PFSK-1 (cell line): ENCODE measurements around the gene ITPA.

Source experiments
- FOXP2 ChIP-seq: optimal IDR thresholded peaks from 2 replicates; pipeline ENCODE3; 2011; ENCODE audit warnings: borderline replicate concordance, control low read depth, inconsistent platforms; ENCODE audit not compliant: insufficient read depth; ENCODE audit errors: extremely low read length, extremely low read depth
- POLR2AphosphoS5 ChIP-seq: IDR thresholded peaks from 2 replicates; pipeline ENCODE4 v1.6.1; 2012; ENCODE audit warnings: low read depth, mild to moderate bottlenecking, control low read depth, low read length, moderate library complexity
- SIN3A ChIP-seq: IDR thresholded peaks from 2 replicates; pipeline ENCODE4 v1.6.1; 2012; ENCODE audit warnings: mild to moderate bottlenecking, low read length, moderate library complexity, borderline replicate concordance; ENCODE audit not compliant: insufficient read depth
- TAF1 ChIP-seq: IDR thresholded peaks from 2 replicates; pipeline ENCODE4 v1.6.1; 2012; ENCODE audit warnings: low read length, control low read depth, borderline replicate concordance; ENCODE audit not compliant: insufficient read depth
- TF ChIP-seq, protein P1 (sequence below), 2 experiments: IDR thresholded peaks; 2 replicates each; pipeline versions ENCODE4 v1.6.1 to v1.8.0; 2011 to 2012; ENCODE audit warnings: low read depth in 2 of 2, low read length in 2 of 2, control low read depth in 1 of 2, inconsistent platforms in 1 of 2, mild to moderate bottlenecking in 1 of 2, moderate library complexity in 1 of 2; ENCODE audit not compliant: insufficient read depth in 1 of 2

Gene ITPA

DNA sequence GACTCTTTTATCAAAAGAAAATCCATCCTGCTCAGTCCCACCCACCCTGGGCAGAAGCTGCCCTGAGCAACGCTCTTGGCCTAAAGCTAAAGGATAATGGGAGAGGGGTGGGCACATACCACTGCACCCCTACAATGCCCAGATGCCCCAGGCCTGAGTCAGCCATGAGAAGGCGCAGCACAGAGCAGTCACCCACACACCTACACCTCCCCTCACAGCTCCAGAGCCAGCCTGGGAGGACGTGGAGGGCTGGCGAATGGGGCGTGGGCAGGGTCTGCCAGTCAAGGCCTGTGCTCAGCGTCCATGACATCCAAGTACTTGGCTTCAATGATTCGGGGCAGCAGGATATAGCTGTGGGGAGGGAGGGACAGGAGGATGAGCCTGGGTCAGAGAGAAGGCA lies 18.2 kb downstream of the ITPA start:
- TF ChIP-seq, protein P1, sequence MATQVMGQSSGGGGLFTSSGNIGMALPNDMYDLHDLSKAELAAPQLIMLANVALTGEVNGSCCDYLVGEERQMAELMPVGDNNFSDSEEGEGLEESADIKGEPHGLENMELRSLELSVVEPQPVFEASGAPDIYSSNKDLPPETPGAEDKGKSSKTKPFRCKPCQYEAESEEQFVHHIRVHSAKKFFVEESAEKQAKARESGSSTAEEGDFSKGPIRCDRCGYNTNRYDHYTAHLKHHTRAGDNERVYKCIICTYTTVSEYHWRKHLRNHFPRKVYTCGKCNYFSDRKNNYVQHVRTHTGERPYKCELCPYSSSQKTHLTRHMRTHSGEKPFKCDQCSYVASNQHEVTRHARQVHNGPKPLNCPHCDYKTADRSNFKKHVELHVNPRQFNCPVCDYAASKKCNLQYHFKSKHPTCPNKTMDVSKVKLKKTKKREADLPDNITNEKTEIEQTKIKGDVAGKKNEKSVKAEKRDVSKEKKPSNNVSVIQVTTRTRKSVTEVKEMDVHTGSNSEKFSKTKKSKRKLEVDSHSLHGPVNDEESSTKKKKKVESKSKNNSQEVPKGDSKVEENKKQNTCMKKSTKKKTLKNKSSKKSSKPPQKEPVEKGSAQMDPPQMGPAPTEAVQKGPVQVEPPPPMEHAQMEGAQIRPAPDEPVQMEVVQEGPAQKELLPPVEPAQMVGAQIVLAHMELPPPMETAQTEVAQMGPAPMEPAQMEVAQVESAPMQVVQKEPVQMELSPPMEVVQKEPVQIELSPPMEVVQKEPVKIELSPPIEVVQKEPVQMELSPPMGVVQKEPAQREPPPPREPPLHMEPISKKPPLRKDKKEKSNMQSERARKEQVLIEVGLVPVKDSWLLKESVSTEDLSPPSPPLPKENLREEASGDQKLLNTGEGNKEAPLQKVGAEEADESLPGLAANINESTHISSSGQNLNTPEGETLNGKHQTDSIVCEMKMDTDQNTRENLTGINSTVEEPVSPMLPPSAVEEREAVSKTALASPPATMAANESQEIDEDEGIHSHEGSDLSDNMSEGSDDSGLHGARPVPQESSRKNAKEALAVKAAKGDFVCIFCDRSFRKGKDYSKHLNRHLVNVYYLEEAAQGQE (IDR thresholded peaks at IDR 0.05; ENCODE audit: insufficient read depth in 1 of 2, low read depth in 2 of 2, low read length in 2 of 2), result no peak
- no peak for TF ChIP-seq SIN3A
- no peak for TF ChIP-seq TAF1
- no peak for TF ChIP-seq FOXP2
- no peak for TF ChIP-seq POLR2AphosphoS5

DNA sequence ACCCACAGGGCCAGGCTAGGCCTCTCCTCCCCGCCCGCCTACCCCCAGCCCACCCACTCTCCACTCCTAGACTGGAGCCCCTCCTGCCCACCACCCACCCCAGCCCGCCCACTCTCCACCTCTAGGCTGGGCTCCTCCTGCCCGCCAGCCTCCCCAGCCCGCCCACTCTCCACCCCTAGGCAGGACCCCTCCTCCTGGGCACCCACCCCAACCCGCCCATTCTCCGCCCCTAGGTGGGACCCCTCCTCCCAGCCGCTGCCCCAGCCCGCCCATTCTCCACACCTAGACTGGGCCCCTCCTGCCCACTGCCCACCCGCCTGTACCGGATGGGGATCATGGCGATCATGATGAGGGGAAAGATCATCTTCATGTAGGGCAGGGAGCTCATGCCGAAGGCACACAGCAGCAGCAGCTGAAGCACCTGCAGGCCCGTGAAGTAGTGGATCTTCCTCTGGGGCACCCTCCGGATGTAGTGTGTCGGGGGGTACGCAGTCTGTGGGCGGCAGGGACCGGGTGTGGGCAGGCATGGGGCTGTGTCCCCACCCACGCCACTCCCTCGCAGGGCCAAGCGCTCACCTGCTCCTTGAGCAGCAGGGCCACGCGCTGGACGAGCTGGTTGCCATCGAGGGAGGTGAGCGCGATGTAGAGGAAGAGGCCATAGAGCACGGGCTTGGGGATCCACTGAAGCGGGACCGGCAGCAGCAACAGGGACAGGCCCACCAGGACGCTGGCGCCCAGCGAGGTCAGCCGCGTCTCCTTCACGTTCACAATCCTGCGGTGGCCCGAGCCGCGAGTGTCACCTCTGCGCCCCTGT lies 18.8 kb downstream of the ITPA start:
- no peak for TF ChIP-seq TAF1
- TF ChIP-seq SIN3A, result no peak
- TF ChIP-seq, protein P1 (IDR thresholded peaks at IDR 0.05; ENCODE audit: insufficient read depth in 1 of 2, low read depth in 2 of 2, low read length in 2 of 2), result no peak
- no peak for TF ChIP-seq POLR2AphosphoS5
- no peak for TF ChIP-seq FOXP2

DNA sequence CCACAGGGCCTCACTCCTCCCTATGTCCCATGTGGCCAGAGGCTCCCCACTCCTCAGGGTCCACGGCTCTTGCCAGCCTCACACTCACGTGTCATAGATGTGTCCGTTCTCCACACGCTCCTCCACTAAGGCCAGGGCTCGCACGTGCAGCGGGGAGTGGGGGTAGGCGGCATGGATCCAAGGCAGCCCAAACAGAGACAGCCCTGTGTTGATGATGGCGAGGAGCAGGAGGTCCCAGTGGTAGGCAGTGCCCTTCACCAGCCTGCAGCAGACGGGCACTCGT lies 19.4 kb downstream of the ITPA start:
- TF ChIP-seq SIN3A (no peak), FOXP2 (no peak), TAF1 (no peak), POLR2AphosphoS5 (no peak)
- TF ChIP-seq, protein P1 (IDR thresholded peaks at IDR 0.05; ENCODE audit: insufficient read depth in 1 of 2, low read depth in 2 of 2, low read length in 2 of 2), result no peak

DNA sequence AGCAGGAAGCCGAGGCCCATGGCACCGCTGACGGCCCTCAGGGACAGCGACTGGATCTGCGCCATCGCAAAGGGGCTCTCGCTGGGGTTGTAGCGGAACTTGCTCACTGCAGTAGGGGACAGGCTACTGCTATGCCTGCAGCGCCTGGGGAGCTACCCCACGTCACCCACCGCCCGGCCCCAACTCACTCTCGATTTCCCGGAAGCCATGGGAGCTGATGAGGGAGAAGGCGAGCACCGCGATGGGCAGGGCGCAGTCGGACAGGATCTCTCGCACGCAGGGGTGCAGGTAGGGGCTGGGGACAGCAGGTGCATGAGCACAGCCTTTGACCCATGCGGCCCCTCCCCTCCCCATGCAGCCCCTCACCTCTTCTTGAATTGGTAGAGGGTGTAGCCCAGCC lies 19.9 kb downstream of the ITPA start:
- TF ChIP-seq POLR2AphosphoS5 (no peak), TAF1 (no peak), SIN3A (no peak), FOXP2 (no peak)
- TF ChIP-seq, protein P1 (IDR thresholded peaks at IDR 0.05; ENCODE audit: insufficient read depth in 1 of 2, low read depth in 2 of 2, low read length in 2 of 2), result no peak
